HepG2 (cell line): ENCODE data around the gene ANAPC16. TPM values are rescaled to one million over a fixed set of nuclear protein-coding genes. Genes with fewer than 3 reads are reported as not detected.

Experiments
- ATAC-seq: fragments of 200-7000 bp; cut with Tn5 transposase; 3 replicates; pipeline ENCODE4 v1.9.1; 2020; ENCODE audit warnings: mild to moderate bottlenecking, moderate library complexity
- BruUV-seq: library from RNA; stranded (reverse); fragments of 400-500 nt; replicated peaks from 2 replicates; lab custom pipeline; 2021; lab: Mats Ljungman, UMichigan
- CTCF ChIA-PET: fragments of 300-600 bp; formaldehyde crosslinking; extraction: SDS; loops from one replicate; lab custom pipeline; 2021; ENCODE audit warnings: low total read pairs, inconsistent platforms, low intra/inter-chr PET ratio; lab: Yijun Ruan, JAX
- POLR2A ChIA-PET: fragments of 350-600 bp; sonication (Branson Sonifier 250); formaldehyde crosslinking; loops from one replicate; lab custom pipeline; 2020; ENCODE audit warnings: antibody characterized with exemption, inconsistent platforms; lab: Yijun Ruan, JAX
- DNase-seq: peaks from one replicate; pipeline ENCODE4 v3.0.0-alpha.2; 2015; ENCODE audit warnings: low spot score
- FAIRE-seq: peaks from 3 replicates; lab custom pipeline; 2011; peaks lifted over from hg19 to GRCh38; lab: Jason Lieb, UNC
- H2AFZ ChIP-seq: one replicate; pipeline ENCODE4 v1.6.1; 2011; ENCODE audit warnings: low read length, inconsistent platforms
- H3K27ac ChIP-seq: fragments of 300-600 bp; 3 replicates; pipeline ENCODE4 v1.8.0; 2011; ENCODE audit warnings: mixed run types, mild to moderate bottlenecking, mixed read lengths, low read length, inconsistent platforms; ENCODE audit not compliant: insufficient read depth; ENCODE audit errors: extremely low read length
- H3K27me3 ChIP-seq, 2 experiments: fragments of 200-600 bp in 1 of 2; 2 replicates in 1 of 2; 3 replicates in 1 of 2; pipeline versions ENCODE4 v1.6.0 to v1.8.0; 2011; ENCODE audit warnings: low read length in 2 of 2, mild to moderate bottlenecking in 2 of 2, moderate library complexity in 2 of 2, inconsistent platforms in 1 of 2; ENCODE audit not compliant: insufficient read depth in 2 of 2, control insufficient read depth in 1 of 2
- H3K36me3 ChIP-seq, 2 experiments: fragments of 200-600 bp in 1 of 2; replicated peaks in 1 of 2; 2 replicates in 1 of 2; 3 replicates in 1 of 2; pipeline versions ENCODE4 v1.5.1 to v1.8.0; 2011; ENCODE audit warnings: low read length in 2 of 2, inconsistent platforms in 1 of 2; ENCODE audit not compliant: insufficient read depth in 2 of 2, control insufficient read depth in 1 of 2
- H3K4me1 ChIP-seq: 2 replicates; pipeline ENCODE4 v1.5.1; 2012; ENCODE audit warnings: low read length, inconsistent platforms; ENCODE audit not compliant: insufficient read depth
- H3K4me2 ChIP-seq: 2 replicates; pipeline ENCODE4 v1.6.0; 2011; ENCODE audit warnings: low read depth, low read length, inconsistent platforms
- H3K4me3 ChIP-seq, 3 experiments: fragments of 200-600 bp in 1 of 3; sonication (generic), shearing (Covaris generic) in 1 of 3; replicated peaks in 1 of 3; 2 replicates each; pipeline ENCODE4 v1.5.1; 2011 to 2016; ENCODE audit warnings: low read length in 3 of 3, inconsistent platforms in 2 of 3, low read depth in 2 of 3, mild to moderate bottlenecking in 2 of 3, control low read depth in 1 of 3, mixed read lengths in 1 of 3; ENCODE audit not compliant: insufficient read depth in 1 of 3
- H3K79me2 ChIP-seq: one replicate; pipeline ENCODE4 v1.6.1; 2011; ENCODE audit warnings: low read length, inconsistent platforms; ENCODE audit not compliant: insufficient read depth
- H3K9ac ChIP-seq: 2 replicates; pipeline ENCODE4 v1.6.0; 2011; ENCODE audit warnings: mild to moderate bottlenecking, low read depth, low read length, inconsistent platforms; ENCODE audit not compliant: insufficient read depth
- H3K9me3 ChIP-seq: 2 replicates; pipeline ENCODE4 v1.5.1; 2012; ENCODE audit warnings: mild to moderate bottlenecking, low read length
- H4K20me1 ChIP-seq: 2 replicates; pipeline ENCODE4 v1.6.0; 2011; ENCODE audit warnings: inconsistent platforms, mild to moderate bottlenecking, low read length, moderate library complexity; ENCODE audit not compliant: insufficient read depth
- CBFB ChIP-seq: sonication (generic); formaldehyde crosslinking; IDR thresholded peaks from 2 replicates; pipeline ENCODE4 v1.4.0; 2020; ENCODE audit warnings: missing genetic modification reagents
- CHD2 ChIP-seq: IDR thresholded peaks from 2 replicates; pipeline ENCODE4 v1.6.1; 2011; ENCODE audit warnings: low read depth, low read length, improper control_type of control experiment
- GATAD1 ChIP-seq: IDR thresholded peaks from 2 replicates; pipeline ENCODE4 v1.6.1; 2016; ENCODE audit warnings: missing genetic modification reagents, missing compliant biosample characterization
- HIC2 ChIP-seq: sonication (generic); formaldehyde crosslinking; IDR thresholded peaks from 2 replicates; pipeline ENCODE4 v1.9.0; 2022; ENCODE audit warnings: low read depth, missing genetic modification reagents
- JUNB ChIP-seq: sonication (generic); formaldehyde crosslinking; IDR thresholded peaks from 2 replicates; pipeline ENCODE4 v1.8.0; 2022; ENCODE audit warnings: missing genetic modification reagents, mild to moderate bottlenecking, borderline replicate concordance
- MIER2 ChIP-seq: IDR thresholded peaks from 2 replicates; pipeline ENCODE4 v1.6.1; 2016; ENCODE audit warnings: missing biosample characterization, missing genetic modification reagents
- NCOA5 ChIP-seq: sonication (generic); formaldehyde crosslinking; IDR thresholded peaks from 2 replicates; pipeline ENCODE4 v1.4.0; 2020; ENCODE audit warnings: missing genetic modification reagents
- NFE2L1 ChIP-seq: sonication (generic); formaldehyde crosslinking; IDR thresholded peaks from 2 replicates; pipeline ENCODE4 v1.4.0; 2020; ENCODE audit warnings: missing genetic modification reagents, mild to moderate bottlenecking, borderline replicate concordance
- NFKBIZ ChIP-seq: IDR thresholded peaks from 2 replicates; pipeline ENCODE4 v1.6.1; 2018; ENCODE audit warnings: missing genetic modification reagents, missing compliant biosample characterization
- RAD51 ChIP-seq: fragments of 450-650 bp; IDR thresholded peaks from 2 replicates; pipeline ENCODE4 v1.6.1; 2016; ENCODE audit warnings: borderline replicate concordance
- SIX4 ChIP-seq: sonication (generic); formaldehyde crosslinking; IDR thresholded peaks from 2 replicates; pipeline ENCODE4 v1.4.0; 2020; ENCODE audit warnings: missing genetic modification reagents
- TCF7 ChIP-seq: sonication (generic); IDR thresholded peaks from 2 replicates; pipeline ENCODE4 v1.6.1; 2016; ENCODE audit warnings: antibody characterized with exemption, low read depth
- ZBTB42 ChIP-seq: sonication (generic); formaldehyde crosslinking; IDR thresholded peaks from 2 replicates; pipeline ENCODE4 v1.5.0; 2020; ENCODE audit warnings: mild to moderate bottlenecking, missing genetic modification reagents
- ZBTB43 ChIP-seq: sonication (generic); formaldehyde crosslinking; conservative IDR thresholded peaks from 2 replicates; pipeline ENCODE4 v1.4.0; 2020; ENCODE audit warnings: missing genetic modification reagents
- ZNF12 ChIP-seq: sonication (generic); formaldehyde crosslinking; IDR thresholded peaks from 2 replicates; pipeline ENCODE4 v1.5.0; 2020; ENCODE audit warnings: missing genetic modification reagents
- ZNF136 ChIP-seq: sonication (generic); formaldehyde crosslinking; IDR thresholded peaks from 2 replicates; pipeline ENCODE4 v1.8.1; 2022; ENCODE audit warnings: low read depth, mild to moderate bottlenecking, moderate library complexity, missing genetic modification reagents
- ZNF24 ChIP-seq: fragments of 450-650 bp; IDR thresholded peaks from 2 replicates; pipeline ENCODE4 v1.6.1; 2017; ENCODE audit warnings: antibody characterized with exemption, mild to moderate bottlenecking
- ZNF292 ChIP-seq: sonication (generic); formaldehyde crosslinking; IDR thresholded peaks from 2 replicates; pipeline ENCODE4 v1.8.1; 2022; ENCODE audit warnings: mild to moderate bottlenecking, low read depth, missing genetic modification reagents, borderline replicate concordance
- ZNF484 ChIP-seq: sonication (generic); formaldehyde crosslinking; IDR thresholded peaks from 2 replicates; pipeline ENCODE4 v1.5.1; 2020; ENCODE audit warnings: mild to moderate bottlenecking, low read depth, missing genetic modification reagents, borderline replicate concordance
- ZNF615 ChIP-seq: sonication (generic); formaldehyde crosslinking; IDR thresholded peaks from 2 replicates; pipeline ENCODE4 v1.5.0; 2020; ENCODE audit warnings: mild to moderate bottlenecking, missing genetic modification reagents, borderline replicate concordance
- ZSCAN29 ChIP-seq: sonication (generic); formaldehyde crosslinking; conservative IDR thresholded peaks from 2 replicates; pipeline ENCODE4 v1.4.0; 2020; ENCODE audit warnings: mild to moderate bottlenecking, missing genetic modification reagents
- WGBS: methylation state at CpG from one replicate; pipeline ENCODE4 v1.1.6; 2017; ENCODE audit warnings: low lambda C conversion rate; 5-methylcytosine and 5-hydroxymethylcytosine counted together
- in situ Hi-C: cut with HindIII; loops from 2 replicates; pipeline ENCODE4 v1.10.0; 2017; ENCODE audit warnings: low pct_unique_long_range_greater_than_20kb; ENCODE audit not compliant: extremely low pct_ligation_motif_present
- intact Hi-C: fragments of 100-400 bp; cut with micrococcal nuclease; formaldehyde crosslinking; loops from one replicate; pipeline ENCODE4 v1.10.0; 2022; ENCODE audit not compliant: unreplicated experiment
- polyA plus RNA-seq, 8 experiments: library from polyadenylated mRNA; depleted of rRNA in 3 of 8; stranded (reverse) in 7 of 8; unstranded in 1 of 8; fragments of >200 nt; fragmentation: Illumina TruSeq in 4 of 8; extraction: Trizol in 4 of 8; gene quantifications; 2 replicates each; pipeline versions ENCODE4 v1.2.1 to v1.2.3, GENCODE V29; 2011 to 2016; ENCODE audit warnings: low read depth in 4 of 8, missing spikeins in 1 of 8, mixed read lengths in 1 of 8; ENCODE audit not compliant: insufficient read depth in 1 of 8
- total RNA-seq, 5 experiments: library from RNA; depleted of rRNA; stranded (reverse); fragments of >200 nt; fragmentation: Illumina TruSeq; extraction: Trizol; gene quantifications; 2 replicates each; pipeline ENCODE4 v1.2.3, GENCODE V29; 2016; ENCODE audit warnings: low read depth in 1 of 5

Gene ANAPC16
- total and polyA plus RNA-seq, 2 of the 13 experiments (the other 11 are each of a cell fraction or from before 2014, with no cell fraction given), result 74.8 to 89.4 TPM

- TF ChIP-seq ZNF292 (CRISPR knock-in tag), result no peak
- no peak for TF ChIP-seq ZNF484 (CRISPR knock-in tag)
- no peak for TF ChIP-seq GATAD1 (CRISPR knock-in tag)
- TF ChIP-seq NFE2L1 (CRISPR knock-in tag), result no peak
- TF ChIP-seq MIER2, result no peak
These were observed 11.1 kb upstream of the ANAPC16 start (continued) for GRCh38 chr10:72204724-72205123.

- H2AFZ ChIP-seq, result no peak overlapping the region
- no peak overlapping the region for H3K27ac ChIP-seq
- no peaks in the 10 kb centered on the region for H3K4me1 ChIP-seq
- TF ChIP-seq ZNF12 (CRISPR knock-in tag), result no peak
- no peak for TF ChIP-seq RAD51
- no peak for TF ChIP-seq ZBTB42 (CRISPR knock-in tag)
- no peak for TF ChIP-seq ZNF615 (CRISPR knock-in tag)
- no peak for TF ChIP-seq TCF7
- no peak for TF ChIP-seq JUNB
- TF ChIP-seq CHD2, result no peak
- no peak for TF ChIP-seq NCOA5
- no peak for TF ChIP-seq NFKBIZ (CRISPR knock-in tag)
- no peak for TF ChIP-seq ZBTB43
- no peak for TF ChIP-seq ZNF24
- TF ChIP-seq HIC2 (CRISPR knock-in tag), result no peak
- no peak for TF ChIP-seq SIX4 (CRISPR knock-in tag)
- TF ChIP-seq ZNF136, result no peak
- TF ChIP-seq CBFB (CRISPR knock-in tag), result no peak
- no peak for TF ChIP-seq ZSCAN29 (CRISPR knock-in tag)
- TF ChIP-seq, all 625 proteins: peak for 0
- Histone ChIP-seq H3K27me3 (no peaks in the 10 kb centered on the region), H3K4me3 (no peak overlapping the region), H3K36me3 (peaks cover 15 to 54% of the 10 kb centered on the region in 2 experiments), H3K9ac (no peak overlapping the region), H3K9me3 (no peaks in the 10 kb centered on the region), H4K20me1 (no peaks in the 10 kb centered on the region), H3K4me2 (no peak overlapping the region), H3K79me2 (no peaks in the 10 kb centered on the region)
- POLR2A ChIA-PET, result no interaction called here
- no TSS peak for BruUV-seq
- FAIRE-seq (no peak), DNase-seq (no peak), ATAC-seq (no peak)
- in situ Hi-C loops (no loop called here), intact Hi-C loops (no loop called here)
- WGBS, result over 99% methylated on average over 7 of the region's 7 CpGs
- CTCF ChIA-PET, result no interaction called here
These were observed 9.1 kb upstream of the ANAPC16 start for GRCh38 chr10:72206511-72207229.
